ENCODE data around the gene DBX1. TPM values are rescaled to one million over a fixed set of nuclear protein-coding genes. Genes with fewer than 3 reads are reported as not detected.

The DBX1 gene
- total and polyA plus RNA-seq, 12 donors, result not detected

DNA sequence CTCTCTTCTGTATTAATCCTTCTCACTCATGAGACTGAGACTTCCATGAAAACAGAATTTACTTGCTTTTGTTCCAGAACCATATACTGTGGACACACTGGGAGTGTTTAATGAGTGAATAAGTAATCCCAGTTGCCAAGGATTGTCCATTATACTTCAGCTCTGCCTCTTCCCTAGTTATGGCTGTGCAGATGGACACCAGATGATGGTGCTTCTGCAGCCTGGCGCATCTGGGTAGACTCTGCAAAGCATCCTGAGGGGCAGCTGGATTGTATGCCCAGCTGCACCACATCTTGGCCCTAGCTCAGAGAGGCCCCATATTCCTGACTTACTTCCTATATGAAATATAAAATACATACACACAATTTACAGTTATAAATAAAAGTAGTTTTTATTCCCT, 43.5 kb downstream of the DBX1 start:
- no peak for DNase-seq
- H3K9me3 ChIP-seq (replicated peaks in 1 of 3), result no peaks in the 10 kb centered on the region
- TF ChIP-seq, protein P1, sequence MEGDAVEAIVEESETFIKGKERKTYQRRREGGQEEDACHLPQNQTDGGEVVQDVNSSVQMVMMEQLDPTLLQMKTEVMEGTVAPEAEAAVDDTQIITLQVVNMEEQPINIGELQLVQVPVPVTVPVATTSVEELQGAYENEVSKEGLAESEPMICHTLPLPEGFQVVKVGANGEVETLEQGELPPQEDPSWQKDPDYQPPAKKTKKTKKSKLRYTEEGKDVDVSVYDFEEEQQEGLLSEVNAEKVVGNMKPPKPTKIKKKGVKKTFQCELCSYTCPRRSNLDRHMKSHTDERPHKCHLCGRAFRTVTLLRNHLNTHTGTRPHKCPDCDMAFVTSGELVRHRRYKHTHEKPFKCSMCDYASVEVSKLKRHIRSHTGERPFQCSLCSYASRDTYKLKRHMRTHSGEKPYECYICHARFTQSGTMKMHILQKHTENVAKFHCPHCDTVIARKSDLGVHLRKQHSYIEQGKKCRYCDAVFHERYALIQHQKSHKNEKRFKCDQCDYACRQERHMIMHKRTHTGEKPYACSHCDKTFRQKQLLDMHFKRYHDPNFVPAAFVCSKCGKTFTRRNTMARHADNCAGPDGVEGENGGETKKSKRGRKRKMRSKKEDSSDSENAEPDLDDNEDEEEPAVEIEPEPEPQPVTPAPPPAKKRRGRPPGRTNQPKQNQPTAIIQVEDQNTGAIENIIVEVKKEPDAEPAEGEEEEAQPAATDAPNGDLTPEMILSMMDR (IDR thresholded peaks at IDR 0.05), result no peak
- TF ChIP-seq POLR2A (IDR thresholded peaks at IDR 0.05), result no peak
- 0 to 50% (median 20%) methylated on average over 1 of the region's 1 CpG for WGBS, 4 donors
- H3K27ac ChIP-seq, result no peak overlapping the region
- peaks cover 0 to 4% of the 10 kb centered on the region in 2 donors for H3K36me3 ChIP-seq (replicated peaks in 1 of 2)
- intact Hi-C loops (cut with DNase I), result no loop called here
- H3K4me3 ChIP-seq, result no peak overlapping the region
- peaks cover 10 to 11% of the 10 kb centered on the region in 2 donors for H3K4me1 ChIP-seq (replicated peaks in 1 of 2)
- no peaks in the 10 kb centered on the region for H3K27me3 ChIP-seq

DNA sequence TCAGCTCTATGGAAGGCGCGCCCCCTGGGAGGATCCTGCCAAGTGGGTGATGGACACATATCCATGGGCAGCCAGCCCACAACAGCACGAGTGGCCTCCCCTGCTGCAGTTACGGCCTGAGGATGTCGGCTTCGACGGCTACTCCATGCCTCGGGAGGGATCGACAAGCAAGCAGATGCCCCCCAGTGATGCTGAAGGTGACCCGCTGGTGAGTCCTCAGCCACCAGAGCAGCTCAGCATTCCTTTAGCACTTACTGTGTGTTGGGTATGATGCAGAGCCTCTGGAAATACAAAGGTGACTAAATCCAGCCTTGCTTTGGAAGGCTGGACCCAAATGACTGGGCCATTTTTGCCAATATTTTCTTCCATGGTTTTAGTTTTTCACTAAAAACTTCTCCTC, 45.7 kb downstream of the DBX1 start:
- 96 to 100% (median 97%) methylated on average over 2 to 10 of the region's 10 CpGs for WGBS, 4 donors
- Histone ChIP-seq H3K4me3 (no peak overlapping the region), H3K27me3 (no peaks in the 10 kb centered on the region), H3K27ac (no peak overlapping the region), H3K9me3 (replicated peaks in 1 of 3) (no peaks in the 10 kb centered on the region), H3K4me1 (replicated peaks in 1 of 2) (peaks cover 11 to 13% of the 10 kb centered on the region in 2 donors), H3K36me3 (replicated peaks in 1 of 2) (peaks cover 0 to 4% of the 10 kb centered on the region in 2 donors)
- intact Hi-C loops (cut with DNase I), result loop anchor here in 1 of 2 donors (5.0 kb wide), 1 partner anchor 162 kb away; no protein-coding TSS in a partner anchor
- DNase-seq, result no peak
- no peak for TF ChIP-seq POLR2A (IDR thresholded peaks at IDR 0.05)
- TF ChIP-seq, protein P1 (IDR thresholded peaks at IDR 0.05), result no peak

DNA sequence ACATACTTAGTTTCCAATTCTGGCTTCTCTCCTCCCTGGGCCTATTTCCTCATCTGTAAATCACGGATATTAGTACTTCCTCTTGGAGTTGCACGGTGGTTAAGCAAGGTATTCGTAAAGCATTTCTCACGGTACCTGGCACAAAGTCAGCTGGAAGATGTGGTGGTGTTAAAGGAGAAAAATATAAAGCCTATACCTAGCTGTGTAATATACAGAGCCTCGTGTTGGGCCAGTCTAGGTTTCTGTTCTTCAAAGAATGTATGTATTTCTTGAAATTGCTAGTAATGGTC, 47.2 kb downstream of the DBX1 start:
- peaks cover 11 to 13% of the 10 kb centered on the region in 2 donors for H3K4me1 ChIP-seq (replicated peaks in 1 of 2)
- H3K36me3 ChIP-seq (replicated peaks in 1 of 2), result no peaks in the 10 kb centered on the region
- H3K4me3 ChIP-seq, result no peak overlapping the region
- TF ChIP-seq POLR2A (IDR thresholded peaks at IDR 0.05), result no peak
- TF ChIP-seq, protein P1 (IDR thresholded peaks at IDR 0.05), result no peak
- intact Hi-C loops (cut with DNase I), result loop anchor here in 1 of 2 donors (5.0 kb wide), 1 partner anchor 161 kb away; no protein-coding TSS in a partner anchor
- H3K27me3 ChIP-seq, result no peaks in the 10 kb centered on the region
- H3K27ac ChIP-seq, result no peak overlapping the region
- no peak for DNase-seq
- 69 to 80% (median 72%) methylated on average over 5 of the region's 5 CpGs for WGBS, 4 donors
- H3K9me3 ChIP-seq (replicated peaks in 1 of 3), result no peaks in the 10 kb centered on the region

DNA sequence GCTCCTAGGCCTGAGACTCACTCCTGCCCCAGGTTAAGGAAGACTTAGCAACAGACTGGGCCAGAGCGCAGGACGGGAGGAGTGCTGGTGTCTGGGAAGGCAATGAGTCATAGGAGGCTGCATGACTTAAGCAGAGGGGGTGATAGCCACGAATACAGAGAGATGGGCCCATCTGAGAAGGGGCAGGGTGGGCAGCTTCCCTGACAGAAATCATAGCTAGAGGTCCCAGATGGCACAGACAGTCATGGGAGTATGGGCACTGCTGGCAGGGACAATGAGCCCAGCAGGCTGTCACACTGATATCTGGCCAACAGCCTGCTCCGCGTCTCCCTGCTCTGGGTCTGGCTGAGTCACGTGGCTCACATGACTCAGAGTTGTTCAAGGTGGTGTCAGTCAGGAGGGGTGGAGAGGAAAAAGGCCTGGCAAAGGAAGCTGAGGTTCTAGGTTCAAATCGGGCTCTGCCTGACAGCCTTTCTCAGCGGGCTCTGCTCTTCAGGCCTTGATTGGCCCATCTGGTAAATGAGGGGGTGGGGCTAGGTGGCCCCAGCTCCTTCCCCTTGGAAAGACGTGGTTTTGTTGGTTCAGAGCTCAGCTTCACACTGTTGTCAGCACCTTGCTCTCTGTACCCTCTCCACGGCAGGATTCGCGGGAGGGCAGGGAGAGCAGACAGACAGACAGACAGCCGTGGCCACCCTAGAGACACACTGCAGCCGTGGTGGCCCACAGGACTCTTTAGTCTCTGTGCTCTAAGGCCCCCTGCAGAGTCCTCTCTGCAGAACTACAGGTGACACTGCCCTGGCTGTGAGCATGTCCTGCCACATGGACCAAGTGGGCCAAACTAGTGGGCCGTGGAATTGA, 47.8 kb downstream of the DBX1 start:
- no peaks in the 10 kb centered on the region for H3K9me3 ChIP-seq (replicated peaks in 1 of 3)
- DNase-seq, result peak; percentile 84 to 93 (median 92)
- peaks cover 11 to 13% of the 10 kb centered on the region in 2 donors for H3K4me1 ChIP-seq (replicated peaks in 1 of 2)
- TF ChIP-seq POLR2A (IDR thresholded peaks at IDR 0.05), result no peak
- TF ChIP-seq, protein P1 (IDR thresholded peaks at IDR 0.05), result no peak
- intact Hi-C loops (cut with DNase I), result loop anchor here in 1 of 2 donors (5.0 kb wide), 1 partner anchor 160 kb away; no protein-coding TSS in a partner anchor
- 30 to 49% (median 47%) methylated on average over 10 to 15 of the region's 15 CpGs for WGBS, 4 donors
- peak overlapping the region in 3 of 5 donors; percentile 66 to 81 (median 69) for H3K27ac ChIP-seq
- H3K27me3 ChIP-seq, result no peaks in the 10 kb centered on the region
- no peaks in the 10 kb centered on the region for H3K36me3 ChIP-seq (replicated peaks in 1 of 2)
- H3K4me3 ChIP-seq, result peak overlapping the region in 1 of 4 donors; percentile 18

Measured in adrenal gland (tissue), 12 donors.